ENCODE data around the gene KHSRP. TPM values are rescaled to one million over a fixed set of nuclear protein-coding genes. Genes with fewer than 3 reads are reported as not detected.
"Not testable (repeated sequence)": the region's sequence is repeated elsewhere in the genome, so short reads cannot be mapped to it uniquely, and the experiment has no call there.

KHSRP gene
- total RNA-seq, 2 experiments from 2014 or later, result 483 to 489 TPM

DNA sequence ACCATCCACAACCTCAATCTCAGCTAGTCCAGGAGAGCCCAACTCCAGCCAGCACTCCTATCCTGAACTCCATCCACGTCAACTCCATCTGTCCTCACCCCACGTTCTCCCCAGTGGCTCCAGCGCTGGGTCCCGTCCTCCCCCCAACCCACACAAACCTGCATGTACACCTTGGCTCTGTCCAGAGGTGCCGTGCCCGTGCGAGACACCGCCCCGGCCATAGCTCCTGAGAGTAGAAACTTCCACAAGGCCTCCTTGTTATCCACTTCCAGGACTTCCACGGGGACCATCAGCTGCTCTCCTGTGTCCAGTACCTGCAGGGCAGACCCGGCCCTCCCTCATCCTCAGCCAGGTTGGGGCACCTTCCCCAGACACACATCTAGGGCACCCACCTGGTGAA is 7.3 kb upstream of the KHSRP start:
- peaks cover 6% of the 10 kb centered on the region for H3K4me1 Mint-ChIP-seq
- peaks cover 9% of the 10 kb centered on the region for H3K36me3 Mint-ChIP-seq
- H3K27ac Mint-ChIP-seq, result no peak overlapping the region
- H3K27me3 Mint-ChIP-seq, result no peaks in the 10 kb centered on the region
- H3K9me3 Mint-ChIP-seq, result no peaks in the 10 kb centered on the region
- DNase-seq, result no peak
- H3K4me3 Mint-ChIP-seq, result no peak overlapping the region

DNA sequence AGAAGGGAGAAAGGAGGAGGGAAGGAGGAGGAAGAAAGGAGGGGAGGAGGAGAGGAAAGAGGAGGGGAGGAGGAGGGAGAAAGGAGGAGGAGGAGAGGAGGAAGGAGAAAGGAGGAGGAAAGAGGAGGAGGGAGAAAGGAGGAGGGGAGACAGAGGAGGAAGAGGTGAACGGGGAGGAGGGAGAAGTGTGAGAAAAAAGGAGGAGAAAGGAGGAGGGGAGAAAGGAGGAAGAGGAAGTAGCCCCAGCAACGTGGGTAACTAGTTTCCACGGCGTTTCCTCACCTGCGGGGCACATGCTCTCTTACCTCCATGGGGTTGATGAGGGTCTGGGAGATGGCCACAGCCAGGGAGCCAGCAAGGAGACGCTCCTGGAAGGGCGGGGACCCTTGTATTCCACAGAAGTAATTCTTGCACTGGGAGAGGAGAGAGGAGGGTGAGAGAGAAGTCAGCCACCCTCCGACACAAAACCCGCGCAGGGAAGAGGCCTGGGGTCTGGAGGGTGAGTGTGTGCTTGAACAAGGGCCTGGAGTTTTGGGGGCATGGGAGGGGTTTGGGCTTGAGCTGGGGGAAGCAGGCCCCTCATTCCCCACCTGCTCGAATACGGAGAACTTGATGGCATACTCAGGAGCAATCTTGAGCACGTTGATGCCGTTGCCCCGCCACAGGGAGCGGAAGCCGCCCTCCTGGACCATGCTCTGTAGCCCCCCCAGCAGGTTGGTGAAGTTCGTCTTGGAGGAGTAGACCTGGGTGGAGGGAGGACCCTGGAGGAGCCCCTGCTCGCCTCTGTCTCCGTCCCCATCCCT is 5.0 kb upstream of the KHSRP start:
- Mint-ChIP-seq H3K36me3 (peaks cover 14% of the 10 kb centered on the region), H3K27me3 (no peaks in the 10 kb centered on the region), H3K27ac (peak overlapping the region; percentile 74), H3K4me1 (peaks cover 11% of the 10 kb centered on the region), H3K9me3 (peaks cover 3% of the 10 kb centered on the region), H3K4me3 (peak overlapping the region; percentile 81)
- no peak for DNase-seq

DNA sequence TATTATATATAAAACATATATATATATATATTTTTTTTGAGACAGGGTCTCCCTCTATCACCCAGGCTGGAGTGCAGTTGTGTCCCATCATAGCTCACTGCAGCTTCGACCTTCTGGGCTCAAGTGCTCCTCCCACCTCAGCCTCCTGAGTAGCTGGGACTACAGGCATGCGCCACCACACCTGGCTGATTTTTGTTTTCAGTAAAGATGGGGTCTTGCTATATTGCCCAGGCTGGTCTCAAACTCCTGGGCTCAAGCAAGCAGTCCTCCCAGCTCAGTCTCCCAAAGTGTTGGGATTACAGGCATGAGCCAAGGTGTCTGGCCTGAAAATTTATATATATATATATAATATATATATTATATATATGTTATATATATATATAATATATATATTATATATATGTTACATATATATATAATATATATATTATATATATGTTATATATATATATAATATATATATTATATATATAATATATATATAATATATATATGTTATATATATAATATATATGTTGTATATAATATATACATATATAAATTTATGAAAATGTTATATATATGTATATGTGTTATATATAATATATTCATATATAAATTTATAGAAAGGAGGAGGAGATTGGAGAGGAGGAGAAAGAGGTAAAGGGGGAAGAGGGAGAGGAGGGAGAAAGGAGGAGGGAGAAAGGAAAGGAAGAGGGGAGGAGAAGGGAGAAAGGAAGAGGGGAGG is 4.2 kb upstream of the KHSRP start:
- H3K4me1 Mint-ChIP-seq, result peaks cover 11% of the 10 kb centered on the region
- H3K27me3 Mint-ChIP-seq, DNase-seq, H3K4me3 Mint-ChIP-seq, H3K9me3 Mint-ChIP-seq, H3K27ac Mint-ChIP-seq: not testable (repeated sequence)
- H3K36me3 Mint-ChIP-seq, result peaks cover 14% of the 10 kb centered on the region

DNA sequence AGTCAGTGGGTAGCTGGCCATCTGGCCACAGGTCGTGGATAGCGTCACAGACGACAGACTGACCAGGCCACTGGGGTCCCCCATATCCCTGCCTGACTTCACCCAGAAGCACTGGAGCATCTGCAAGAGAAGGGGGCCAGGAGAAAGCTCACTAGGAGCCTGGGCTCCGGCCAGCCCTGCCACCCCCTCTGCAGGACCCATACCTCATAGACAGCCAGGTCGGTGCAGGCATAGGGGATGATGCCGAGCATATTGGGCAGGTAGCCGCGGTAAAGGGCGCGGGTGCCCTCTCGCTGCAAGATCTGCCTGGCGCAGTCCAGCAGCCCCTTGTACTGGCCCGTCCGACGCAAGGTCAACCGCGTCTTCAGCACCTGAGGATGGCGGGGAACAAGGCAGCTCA is 2.5 kb upstream of the KHSRP start:
- Mint-ChIP-seq H3K27ac (no peak overlapping the region), H3K36me3 (peaks cover 30% of the 10 kb centered on the region), H3K4me1 (peaks cover 24% of the 10 kb centered on the region), H3K9me3 (peaks cover 3% of the 10 kb centered on the region), H3K4me3 (no peak overlapping the region), H3K27me3 (no peaks in the 10 kb centered on the region)
- DNase-seq, result no peak

DNA sequence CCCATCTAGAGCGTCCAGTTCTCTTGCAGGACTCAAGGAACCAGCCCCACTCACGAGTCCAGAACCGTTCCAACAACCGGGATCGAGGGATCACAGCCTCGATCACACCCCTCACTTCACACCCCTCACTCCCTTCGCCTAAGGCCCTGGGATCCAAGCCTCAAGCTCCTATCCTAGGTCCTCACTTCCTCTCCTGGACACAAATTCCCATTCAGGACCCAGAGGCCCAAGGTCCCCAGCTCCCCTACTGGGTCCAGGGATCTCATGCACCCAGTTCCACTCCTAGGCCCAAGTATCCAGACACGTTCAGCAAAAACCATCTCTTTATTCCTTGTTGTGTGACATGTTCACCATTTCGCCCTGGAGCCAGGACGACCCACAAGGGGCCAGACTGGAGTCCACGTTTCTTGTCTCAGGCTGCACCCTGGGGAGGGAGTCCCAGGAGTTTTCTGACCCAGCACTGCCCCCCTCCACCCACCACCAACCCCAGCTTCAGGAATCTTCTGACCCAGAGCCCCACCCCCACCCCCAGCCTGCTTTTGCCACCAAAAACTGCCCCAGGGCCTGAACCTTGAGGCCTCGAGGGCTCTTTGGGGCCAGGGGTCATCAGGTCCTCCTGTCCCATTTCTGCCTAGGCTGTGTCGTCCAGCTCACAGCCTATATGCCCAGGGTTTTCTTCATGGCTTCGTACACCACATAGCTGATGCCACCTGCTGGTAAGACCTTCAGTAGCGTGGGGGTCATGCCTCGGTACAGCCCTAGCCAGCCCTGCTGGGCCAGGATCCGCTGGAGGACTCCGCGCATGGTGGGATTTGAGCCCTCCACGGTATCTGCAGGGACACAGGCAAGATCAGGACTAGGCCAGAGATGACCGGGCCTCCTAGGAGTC is 1.4 kb upstream of the KHSRP start:
- Mint-ChIP-seq H3K36me3 (peaks cover 28% of the 10 kb centered on the region), H3K4me3 (peak overlapping the region; percentile 72), H3K27ac (peak overlapping the region; percentile 95), H3K9me3 (peaks cover 3% of the 10 kb centered on the region), H3K4me1 (peaks cover 24% of the 10 kb centered on the region), H3K27me3 (no peaks in the 10 kb centered on the region)
- DNase-seq, result no peak

DNA sequence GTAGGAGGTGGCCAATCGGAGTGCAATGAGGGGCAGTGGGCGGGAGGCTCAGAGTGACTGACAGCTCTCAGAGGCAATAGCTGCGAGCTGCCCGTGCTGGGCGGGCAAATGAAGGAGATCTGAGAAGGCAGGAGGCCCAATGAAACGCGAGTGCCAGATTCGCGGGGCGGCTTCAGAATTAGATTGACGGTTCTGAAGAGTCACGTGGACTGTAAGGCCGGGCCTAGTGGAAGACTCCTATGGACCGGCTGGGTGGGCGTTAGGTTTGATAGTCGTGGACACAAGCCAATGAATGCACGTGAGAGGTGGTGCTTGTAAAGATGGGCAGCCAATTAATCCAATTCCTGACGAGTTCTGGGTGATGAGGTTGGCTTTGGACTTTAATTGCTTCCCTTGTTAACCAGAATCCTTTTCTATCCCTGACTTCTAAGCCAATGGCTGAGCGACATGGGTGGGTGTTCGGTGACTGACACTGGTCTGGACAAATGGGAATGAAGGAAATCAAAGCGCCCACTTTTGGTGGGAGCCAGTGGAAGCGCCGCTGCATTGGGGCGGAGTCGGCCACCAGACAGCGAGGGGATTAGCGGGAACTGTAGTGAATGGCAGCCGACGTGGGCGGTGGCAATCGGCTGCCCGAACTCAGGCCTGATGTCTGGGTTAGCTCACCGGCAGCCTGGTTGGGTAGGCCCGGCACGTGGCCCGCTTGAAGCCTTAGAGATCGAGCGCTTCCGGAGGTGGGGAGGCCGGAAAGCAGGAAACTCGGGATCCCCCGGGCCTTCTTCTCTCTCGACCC is 524 bp upstream of the KHSRP start:
- H3K9me3 Mint-ChIP-seq, result peaks cover 3% of the 10 kb centered on the region
- peak overlapping the region; percentile 72 for H3K4me3 Mint-ChIP-seq
- DNase-seq, result peak; percentile 99
- peaks cover 34% of the 10 kb centered on the region for H3K36me3 Mint-ChIP-seq
- H3K4me1 Mint-ChIP-seq, result peaks cover 26% of the 10 kb centered on the region
- no peaks in the 10 kb centered on the region for H3K27me3 Mint-ChIP-seq
- peak overlapping the region; percentile 95 for H3K27ac Mint-ChIP-seq

DNA sequence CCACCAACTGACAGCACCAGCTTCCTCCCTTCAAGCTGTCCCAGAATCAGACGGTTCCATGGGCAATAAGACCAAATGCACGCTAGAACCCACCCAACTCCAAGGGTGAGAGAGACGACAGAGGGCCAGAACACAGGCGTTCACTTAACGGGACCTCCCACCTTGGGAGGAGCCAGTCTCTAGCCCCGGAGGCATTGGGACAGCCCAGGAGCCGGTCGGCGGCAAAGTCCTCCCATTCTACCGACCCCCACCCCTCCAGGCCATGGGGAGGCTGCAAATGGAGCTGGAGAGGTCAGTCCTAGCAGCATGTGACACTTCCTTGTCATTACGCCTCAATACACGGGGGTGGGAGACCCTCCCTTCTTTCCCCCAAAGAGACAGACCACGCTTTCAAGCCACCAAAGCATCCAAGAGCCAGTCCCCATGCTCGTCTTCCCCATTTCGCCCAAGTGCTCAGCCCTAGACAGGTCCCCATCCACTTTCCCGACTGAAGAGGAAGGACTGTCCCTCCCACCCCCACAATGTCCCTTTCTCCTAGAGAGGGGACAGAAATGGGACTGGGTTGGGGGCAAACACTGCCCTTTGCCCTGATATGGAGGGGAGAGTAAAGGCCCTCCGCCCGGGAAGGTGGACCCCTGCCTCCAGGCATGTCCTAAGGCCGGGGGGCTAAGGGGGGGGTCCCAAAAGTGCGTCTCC is 964 bp downstream of the KHSRP start:
- H3K4me3 Mint-ChIP-seq, result peak overlapping the region; percentile 93
- H3K27me3 Mint-ChIP-seq, result no peaks in the 10 kb centered on the region
- peaks cover 3% of the 10 kb centered on the region for H3K9me3 Mint-ChIP-seq
- peaks cover 36% of the 10 kb centered on the region for H3K36me3 Mint-ChIP-seq
- H3K27ac Mint-ChIP-seq, result peak overlapping the region; percentile 81
- peaks cover 23% of the 10 kb centered on the region for H3K4me1 Mint-ChIP-seq
- DNase-seq, result peak; percentile 60

DNA sequence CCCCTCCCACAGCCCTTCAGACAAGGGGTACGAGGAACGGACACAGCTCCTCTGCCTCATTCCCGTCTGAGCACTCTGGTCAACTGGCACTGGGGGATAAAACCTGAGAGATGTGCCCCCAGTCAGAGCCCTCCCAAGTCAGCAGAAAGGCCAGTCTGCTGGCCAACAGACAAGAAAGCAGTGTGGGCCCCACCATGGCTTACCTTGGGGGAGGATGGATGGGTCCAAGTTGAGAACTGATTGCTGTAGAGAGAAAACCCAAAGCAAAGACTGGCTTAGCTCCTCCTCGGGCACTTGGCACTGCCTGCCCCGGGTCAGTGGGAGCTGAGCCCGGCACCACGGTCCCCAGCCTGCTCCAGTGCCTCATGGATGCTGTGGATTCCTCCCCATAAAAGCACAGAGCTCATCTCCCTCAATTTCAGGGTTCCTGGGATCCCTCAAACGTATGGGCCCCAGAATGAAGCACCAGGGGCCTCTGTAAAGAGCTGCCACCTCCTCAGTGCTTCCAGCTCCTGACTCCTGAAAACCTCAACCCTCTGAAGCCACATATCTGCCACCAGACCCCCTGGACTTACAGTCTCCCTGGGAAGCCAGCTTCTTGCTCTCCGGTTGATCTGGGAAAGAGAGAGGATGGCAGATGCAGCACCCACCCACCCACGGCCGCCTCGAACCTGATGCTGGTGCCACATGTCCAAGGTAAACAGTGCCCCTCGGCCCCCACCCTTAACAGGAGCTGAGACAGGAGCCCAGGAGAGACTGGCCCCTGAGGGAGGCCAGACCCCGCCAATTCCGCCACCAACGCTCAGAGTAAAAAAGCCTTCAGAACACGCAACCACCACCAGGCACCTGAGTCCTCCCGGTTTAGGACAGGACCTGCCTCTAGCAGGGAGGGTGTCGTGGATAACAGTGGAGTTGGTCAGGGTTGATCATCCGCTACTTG is 3.3 kb downstream of the KHSRP start:
- Mint-ChIP-seq H3K27ac (no peak overlapping the region), H3K36me3 (peaks cover 36% of the 10 kb centered on the region), H3K27me3 (no peaks in the 10 kb centered on the region), H3K4me1 (peaks cover 23% of the 10 kb centered on the region), H3K9me3 (peaks cover 3% of the 10 kb centered on the region), H3K4me3 (no peak overlapping the region)
- DNase-seq, result no peak

DNA sequence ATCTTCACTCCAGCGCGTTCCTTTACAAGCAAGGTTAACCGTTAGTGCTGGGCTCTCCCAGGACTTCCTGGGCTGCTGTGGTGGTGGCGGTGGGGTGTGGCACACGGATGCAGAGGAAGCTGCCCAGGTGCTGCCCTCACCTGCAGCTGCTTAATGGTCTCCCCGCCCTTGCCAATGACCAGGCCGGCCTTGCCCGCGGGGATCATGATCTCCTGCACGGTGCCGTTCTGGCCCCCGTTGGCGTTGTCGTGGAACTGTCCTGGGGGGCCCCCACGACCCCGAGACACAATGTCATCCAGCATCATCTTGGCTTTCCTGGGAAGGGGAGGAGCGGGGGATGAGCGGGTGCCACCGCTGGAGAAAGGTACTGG is 6.1 kb downstream of the KHSRP start:
- no peak overlapping the region for H3K4me3 Mint-ChIP-seq
- no peaks in the 10 kb centered on the region for H3K9me3 Mint-ChIP-seq
- no peak for DNase-seq
- H3K27ac Mint-ChIP-seq, result no peak overlapping the region
- H3K4me1 Mint-ChIP-seq, result peaks cover 18% of the 10 kb centered on the region
- peaks cover 32% of the 10 kb centered on the region for H3K36me3 Mint-ChIP-seq
- no peaks in the 10 kb centered on the region for H3K27me3 Mint-ChIP-seq

DNA sequence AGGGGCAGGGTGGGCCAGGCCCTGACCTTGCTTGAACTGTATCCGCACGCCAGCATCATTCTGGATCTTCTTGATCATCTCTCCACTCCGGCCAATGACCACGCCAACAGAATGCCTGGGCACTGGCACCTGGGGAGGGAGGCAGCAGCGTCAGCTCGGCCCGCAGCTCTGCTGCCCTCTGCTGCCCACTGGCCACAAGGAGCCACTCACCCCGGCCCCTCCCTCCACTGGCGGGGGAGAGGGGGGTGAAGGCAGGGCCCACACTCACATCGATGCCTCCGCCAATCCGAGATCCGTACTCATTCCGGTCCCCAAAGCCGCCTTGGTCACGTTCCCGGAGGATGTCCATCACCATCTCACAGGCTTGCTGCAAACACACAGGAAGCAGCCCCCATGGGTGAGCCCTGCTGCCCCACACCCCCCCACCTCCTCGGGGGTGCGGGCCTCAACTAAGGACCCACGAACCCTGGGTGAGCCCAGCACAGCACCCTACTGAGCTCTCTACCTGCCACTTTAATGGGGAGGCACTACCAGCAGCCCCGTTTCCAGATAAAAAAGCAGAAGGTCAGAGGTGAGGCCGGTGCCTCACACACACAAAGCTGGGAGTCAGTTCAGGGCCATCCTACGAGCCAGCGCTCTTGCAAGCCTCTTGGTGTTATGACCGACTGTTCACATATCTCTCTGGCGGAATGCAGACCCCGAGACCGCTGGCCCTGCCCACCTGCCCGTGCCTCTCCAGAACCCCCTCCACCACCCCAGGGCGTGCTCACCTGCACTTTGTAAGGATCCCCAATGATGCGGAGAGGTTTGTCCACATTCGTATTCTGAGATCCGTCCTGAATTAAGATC is 6.7 kb downstream of the KHSRP start:
- DNase-seq, result no peak
- Mint-ChIP-seq H3K4me3 (no peak overlapping the region), H3K36me3 (peaks cover 26% of the 10 kb centered on the region), H3K27ac (no peak overlapping the region), H3K9me3 (no peaks in the 10 kb centered on the region), H3K4me1 (peaks cover 13% of the 10 kb centered on the region), H3K27me3 (no peaks in the 10 kb centered on the region)

DNA sequence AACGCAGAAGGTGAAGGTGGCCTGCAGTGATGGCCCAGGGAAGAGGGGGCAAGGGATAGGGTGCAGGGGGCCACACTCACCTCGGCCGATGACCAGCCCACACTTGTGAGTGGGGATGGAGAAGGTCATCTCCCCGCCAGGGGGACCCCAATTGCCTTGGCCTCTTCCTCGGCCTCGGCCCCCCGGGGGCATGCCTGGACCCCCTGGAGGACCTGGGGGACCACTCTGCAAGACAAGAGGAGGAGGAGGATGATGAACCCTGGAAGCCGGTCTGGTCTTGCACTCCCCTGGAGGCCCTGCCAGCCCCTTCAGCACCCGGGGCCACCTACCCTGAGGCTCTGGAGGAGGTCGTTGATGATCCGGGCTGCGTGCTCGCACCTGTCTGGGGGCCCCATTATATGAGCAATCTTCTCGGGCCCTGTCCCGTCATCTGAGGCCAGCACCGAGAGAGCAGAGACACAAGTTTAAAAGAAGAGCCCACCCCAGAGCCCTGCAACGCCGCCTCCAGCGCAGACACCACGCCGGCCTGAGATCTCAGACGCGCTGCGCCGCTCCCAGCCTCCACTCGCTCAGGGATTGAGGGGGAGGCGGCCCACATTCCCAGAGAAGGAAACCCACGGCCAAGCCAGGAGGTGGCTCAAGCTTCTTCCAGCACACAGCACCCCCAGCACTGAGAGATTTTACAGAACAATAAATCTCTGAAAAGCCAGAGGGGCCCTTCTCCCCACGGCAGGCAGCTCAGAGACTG is 7.8 kb downstream of the KHSRP start:
- Mint-ChIP-seq H3K27me3 (no peaks in the 10 kb centered on the region), H3K9me3 (no peaks in the 10 kb centered on the region), H3K4me3 (no peak overlapping the region), H3K36me3 (peaks cover 17% of the 10 kb centered on the region), H3K27ac (no peak overlapping the region), H3K4me1 (peaks cover 2% of the 10 kb centered on the region)
- DNase-seq, result no peak

DNA sequence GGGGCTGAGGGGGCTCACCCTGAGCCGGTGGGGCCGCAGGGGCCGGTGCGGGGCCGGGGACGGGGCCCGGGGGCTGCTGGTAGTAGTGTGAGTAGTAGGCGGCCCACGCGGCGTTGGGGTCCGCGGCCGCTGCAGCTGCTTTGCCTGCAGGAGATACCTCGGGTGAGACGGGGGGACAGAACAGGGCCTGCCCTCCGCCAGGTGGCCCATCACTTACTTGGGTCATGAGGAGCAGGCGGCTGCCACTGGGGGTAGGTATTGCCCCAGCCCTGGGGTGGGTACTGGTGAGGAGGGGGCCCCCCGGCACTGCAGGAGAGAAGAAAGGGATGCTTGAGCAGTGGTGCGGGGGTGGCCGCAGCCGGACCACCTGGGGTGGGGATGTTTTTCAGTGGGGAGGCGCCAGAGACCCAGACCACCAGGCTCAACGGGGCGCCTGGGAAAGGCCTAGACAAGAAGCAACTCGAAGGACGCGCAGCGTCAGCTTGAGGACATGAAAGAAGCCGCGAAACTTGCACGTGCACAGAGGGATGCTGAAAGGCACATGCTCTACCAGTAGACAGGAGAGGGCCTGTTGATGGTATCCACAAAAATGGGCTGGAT is 8.9 kb downstream of the KHSRP start:
- H3K4me1 Mint-ChIP-seq, result peaks cover 1% of the 10 kb centered on the region
- no peaks in the 10 kb centered on the region for H3K27me3 Mint-ChIP-seq
- no peak for DNase-seq
- no peak overlapping the region for H3K27ac Mint-ChIP-seq
- H3K4me3 Mint-ChIP-seq, result no peak overlapping the region
- H3K36me3 Mint-ChIP-seq, result peaks cover 13% of the 10 kb centered on the region
- H3K9me3 Mint-ChIP-seq, result no peaks in the 10 kb centered on the region
